ENCODE data around the gene ZSWIM6.

ZSWIM6 gene

DNA sequence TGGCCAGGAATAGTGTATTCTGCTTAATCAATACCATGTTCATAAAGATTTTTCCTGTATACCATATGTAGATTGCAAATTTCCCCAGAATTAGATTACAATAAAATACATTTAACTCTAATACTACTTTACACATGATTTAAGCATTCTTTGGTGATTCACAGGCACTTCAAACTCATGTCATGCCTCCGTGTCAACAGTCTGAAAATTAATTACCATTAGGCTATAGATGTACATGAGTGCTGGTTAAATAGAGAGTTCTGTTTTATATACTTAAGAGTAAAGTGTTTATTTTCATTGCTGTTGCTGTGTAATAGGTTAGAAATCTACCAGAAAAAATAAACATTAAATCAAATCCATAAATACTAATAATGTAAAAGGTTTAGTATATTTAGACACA lies 159.8 kb downstream of the ZSWIM6 start:
- no peak for DNase-seq

DNA sequence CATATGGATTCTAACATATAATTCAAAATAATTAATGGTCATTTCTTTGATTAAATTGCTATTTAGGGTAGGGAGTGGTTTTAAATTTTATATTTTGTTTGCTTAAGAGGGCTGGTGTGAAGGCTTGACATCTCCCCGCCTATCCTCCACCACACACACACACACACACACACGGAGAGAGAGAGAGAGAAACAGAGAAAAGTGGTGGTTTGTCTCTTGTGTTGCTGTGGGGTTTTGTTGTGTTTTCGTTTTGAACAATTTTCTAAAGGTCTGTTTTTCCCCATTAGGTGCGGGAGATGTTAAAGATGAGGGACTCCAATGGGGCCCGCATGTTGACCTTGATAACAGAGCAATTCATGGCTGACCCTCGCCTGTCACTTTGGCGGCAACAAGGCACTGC lies 161.9 kb downstream of the ZSWIM6 start:
- DNase-seq: no peak

DNA sequence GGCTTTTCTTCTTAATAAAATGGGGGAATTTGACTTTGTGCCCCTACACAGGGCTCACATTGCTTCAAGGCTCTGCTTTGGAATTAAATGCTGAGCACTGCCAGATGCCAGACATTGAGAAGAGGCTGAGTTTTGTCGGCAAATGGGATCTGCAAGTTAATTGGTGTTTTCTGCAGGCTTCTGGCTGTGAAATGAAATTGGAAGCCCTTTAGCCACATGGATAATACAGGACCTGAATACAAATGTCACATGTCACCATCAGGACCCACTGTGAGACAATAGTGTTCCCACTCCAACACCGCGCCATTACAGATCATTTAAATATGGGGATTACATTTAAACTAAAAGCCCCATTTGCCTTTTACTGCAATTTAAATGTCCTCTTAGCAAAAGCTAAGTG lies 164.4 kb downstream of the ZSWIM6 start:
- no peak for DNase-seq

DNA sequence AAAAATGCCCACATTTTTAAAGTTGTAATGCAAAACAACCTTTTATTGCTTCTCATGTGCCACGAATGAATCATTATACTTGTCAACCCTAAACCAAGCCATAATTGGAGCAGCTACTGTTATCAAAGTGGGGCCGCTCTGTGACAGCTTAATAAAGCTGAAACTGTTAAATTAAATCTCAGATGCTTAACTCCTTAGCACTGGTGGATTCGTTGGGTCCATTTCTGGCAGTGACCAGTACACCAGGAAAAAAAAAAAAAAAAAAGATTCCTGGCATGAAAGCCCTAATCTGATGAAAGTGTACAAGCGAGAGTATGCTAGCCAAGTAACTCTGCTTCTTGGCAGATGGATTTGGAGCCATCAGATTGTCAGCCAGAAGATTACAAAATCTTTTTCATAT lies 164.8 kb downstream of the ZSWIM6 start:
- no peak for DNase-seq

DNA sequence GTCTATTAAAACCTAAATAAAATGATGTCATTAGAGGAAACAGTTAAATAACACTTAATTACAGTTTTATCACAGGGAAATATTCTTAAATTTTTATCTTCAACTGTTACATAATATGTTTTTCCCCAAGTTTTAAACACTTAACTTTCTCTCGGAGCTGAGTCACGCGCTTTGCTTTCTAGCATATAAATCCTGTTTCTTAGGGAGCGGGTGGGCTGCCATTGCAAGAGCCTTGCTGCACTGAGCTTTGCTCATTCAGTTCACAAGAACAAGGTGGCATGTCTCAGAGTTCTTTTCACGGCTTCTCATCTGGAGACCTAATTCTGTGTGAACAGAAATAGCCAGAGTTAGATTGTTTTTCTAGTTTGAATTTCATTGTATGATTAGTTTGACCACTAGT lies 166.1 kb downstream of the ZSWIM6 start:
- no peak for DNase-seq

DNA sequence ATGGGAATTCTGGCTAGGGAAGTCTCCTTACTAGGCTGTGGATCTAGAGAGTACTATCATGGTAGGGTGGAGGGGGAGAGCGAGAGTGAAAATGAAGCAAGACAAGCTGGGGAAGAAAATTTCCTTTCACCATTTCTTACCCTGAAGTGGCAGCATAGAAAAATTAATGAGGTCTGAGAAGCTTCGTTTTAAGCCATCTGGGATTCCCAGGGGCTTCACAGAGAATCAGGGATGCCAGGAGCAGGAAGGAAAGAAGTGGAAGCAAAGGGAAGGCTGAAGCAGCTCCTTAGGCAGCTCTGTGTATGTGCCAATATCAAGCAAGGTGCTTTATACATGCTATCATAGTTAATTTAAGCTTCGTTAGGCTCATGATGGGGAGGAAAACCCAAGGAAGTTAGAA lies 169.9 kb downstream of the ZSWIM6 start:
- no peak for DNase-seq

DNA sequence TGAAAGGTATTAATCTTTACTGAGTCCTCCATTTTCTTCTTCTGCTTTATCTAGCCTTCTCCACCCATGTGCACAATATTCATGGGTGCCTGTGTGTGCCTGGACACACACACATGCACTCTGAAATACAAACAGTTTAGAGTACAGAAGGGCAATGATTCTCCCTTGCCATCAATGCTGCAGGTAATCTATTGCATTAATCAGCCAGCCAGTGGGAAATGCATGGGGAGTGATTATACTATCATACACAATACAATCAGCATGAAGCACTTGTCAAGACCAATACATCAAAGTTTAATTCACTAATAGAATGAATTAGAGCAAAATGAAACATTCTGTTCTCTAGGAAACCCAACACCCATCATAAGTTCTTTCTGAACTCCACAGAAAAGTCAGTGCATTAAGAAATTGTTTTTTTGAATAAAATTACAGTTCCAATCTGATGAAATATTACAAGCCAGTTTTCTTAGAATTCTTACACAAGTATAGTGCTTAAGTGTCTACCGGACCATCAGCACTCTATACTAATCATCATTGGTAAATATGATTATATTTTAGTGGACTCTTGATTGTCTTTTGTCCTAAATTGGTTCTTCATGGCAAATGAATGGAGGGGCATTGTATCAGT lies 172.2 kb downstream of the ZSWIM6 start:
- DNase-seq: no peak

DNA sequence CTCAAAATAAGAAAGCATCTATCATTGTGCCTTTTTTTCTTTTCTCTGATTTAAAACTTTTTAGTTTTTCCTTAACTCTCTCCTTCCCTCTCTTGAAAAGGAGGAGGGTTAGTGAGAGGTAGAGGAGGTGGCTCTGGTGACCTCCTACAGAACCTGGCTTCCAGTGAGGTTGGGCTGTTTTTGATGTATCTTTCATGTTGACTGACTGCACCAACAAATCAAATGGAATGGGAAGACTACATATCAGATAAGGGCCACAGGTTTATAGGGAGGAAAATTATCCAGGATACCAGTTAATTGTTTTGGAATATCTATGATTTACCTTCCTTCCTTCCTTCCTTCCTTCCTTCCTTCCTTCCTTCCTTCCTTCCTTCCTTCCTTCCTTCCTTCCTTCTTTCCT lies 173.2 kb downstream of the ZSWIM6 start:
- no peak for DNase-seq

DNA sequence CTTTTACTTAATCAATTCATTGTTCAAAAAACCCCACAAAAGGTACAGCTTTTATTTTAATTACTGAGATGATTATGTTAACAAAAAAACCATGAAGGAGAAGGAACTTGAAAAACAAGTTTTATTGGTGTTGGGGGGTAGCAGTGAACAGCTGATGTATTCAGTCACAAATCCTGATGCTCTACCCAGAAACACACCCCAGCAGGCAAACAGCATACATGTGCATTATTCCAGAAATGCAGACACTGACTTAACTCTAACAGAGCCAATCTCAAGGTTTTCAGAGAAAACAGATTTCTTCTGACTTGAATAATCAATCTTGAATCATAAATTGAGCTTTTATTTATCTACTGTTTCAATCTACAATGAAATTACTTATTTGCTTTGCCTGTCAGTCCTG lies 175.2 kb downstream of the ZSWIM6 start:
- no peak for DNase-seq

DNA sequence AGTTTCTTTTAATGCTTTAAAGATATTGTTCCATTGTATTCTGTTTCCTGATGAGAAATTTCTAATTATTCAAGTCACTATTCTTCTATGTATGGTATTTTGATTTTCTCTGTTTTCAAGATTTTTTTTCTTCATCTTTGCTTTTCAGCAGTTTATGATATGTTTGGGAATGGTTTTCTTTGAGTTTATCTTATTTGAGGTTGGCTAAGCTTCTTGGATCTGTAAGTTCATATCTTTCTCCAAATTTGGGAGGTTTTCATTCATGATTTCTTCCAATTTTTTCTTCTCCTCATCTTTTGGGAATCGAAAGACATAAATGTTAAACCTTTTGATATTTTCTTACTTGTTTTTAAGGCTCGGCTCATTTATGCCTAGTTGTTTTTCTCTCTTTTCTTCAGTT lies 184.9 kb downstream of the ZSWIM6 start:
- DNase-seq: no peak

DNA sequence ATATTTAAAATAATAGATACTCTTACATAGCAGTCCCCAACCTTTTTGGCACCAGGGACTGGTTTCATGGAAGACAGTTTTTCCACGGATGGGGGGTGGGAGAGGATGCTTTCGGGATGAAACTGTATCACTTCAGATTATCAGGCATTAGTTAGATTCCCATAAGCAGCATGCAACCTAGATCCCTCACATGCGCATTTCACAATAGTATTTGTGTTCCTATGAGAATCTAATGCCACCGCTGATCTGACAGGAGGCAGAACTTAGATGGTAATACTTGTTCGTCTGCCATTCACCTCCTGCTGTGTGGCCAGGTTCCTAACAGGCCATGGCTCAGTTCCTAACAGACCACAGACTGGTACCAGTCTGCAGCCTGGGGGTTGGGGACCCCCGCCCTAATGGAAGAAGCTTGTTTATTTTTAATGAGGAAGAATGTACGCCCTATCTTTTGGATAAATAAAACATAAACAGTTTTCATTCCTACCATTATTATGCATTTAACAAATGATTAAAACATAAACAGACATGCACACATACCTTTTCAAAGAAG lies 187.7 kb downstream of the ZSWIM6 start:
- DNase-seq: no peak

DNA sequence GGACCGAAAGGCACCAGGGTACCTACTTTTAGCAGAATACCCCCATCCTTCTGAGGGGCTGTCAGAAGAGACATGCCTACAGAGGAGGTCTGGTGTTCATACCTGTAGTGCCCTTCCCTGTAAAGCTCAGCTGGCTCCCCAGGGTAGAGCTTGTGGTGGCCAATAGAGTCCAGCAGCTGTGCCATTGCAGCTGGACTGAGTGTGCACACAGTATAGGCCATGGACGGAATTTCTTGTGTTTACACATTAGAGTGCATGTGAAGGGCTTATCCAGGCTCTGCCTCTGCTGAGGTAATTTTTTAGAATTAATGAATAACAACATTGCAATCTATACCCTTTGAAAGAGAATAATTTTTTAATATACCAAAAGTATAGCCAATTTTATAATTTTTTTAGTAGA lies 191.0 kb downstream of the ZSWIM6 start:
- DNase-seq: no peak

DNA sequence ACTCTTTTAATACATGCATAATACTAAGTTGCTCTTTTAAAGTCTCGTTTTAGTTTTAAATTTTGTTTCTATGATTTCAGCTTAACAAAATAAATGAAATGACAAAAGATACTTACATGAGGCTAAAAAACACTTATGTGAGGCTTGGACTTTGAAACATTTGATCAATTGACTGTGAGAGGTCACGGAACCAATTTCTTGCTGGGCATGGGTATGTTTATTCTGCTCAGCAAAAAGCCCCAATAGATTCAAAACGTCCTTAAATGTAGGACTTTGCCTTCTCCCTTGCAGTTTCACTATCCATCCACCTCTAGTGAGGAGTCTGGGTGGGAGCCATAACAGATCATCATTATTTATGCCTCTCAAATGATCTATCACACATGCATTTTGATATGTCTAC lies 191.9 kb downstream of the ZSWIM6 start:
- no peak for DNase-seq

DNA sequence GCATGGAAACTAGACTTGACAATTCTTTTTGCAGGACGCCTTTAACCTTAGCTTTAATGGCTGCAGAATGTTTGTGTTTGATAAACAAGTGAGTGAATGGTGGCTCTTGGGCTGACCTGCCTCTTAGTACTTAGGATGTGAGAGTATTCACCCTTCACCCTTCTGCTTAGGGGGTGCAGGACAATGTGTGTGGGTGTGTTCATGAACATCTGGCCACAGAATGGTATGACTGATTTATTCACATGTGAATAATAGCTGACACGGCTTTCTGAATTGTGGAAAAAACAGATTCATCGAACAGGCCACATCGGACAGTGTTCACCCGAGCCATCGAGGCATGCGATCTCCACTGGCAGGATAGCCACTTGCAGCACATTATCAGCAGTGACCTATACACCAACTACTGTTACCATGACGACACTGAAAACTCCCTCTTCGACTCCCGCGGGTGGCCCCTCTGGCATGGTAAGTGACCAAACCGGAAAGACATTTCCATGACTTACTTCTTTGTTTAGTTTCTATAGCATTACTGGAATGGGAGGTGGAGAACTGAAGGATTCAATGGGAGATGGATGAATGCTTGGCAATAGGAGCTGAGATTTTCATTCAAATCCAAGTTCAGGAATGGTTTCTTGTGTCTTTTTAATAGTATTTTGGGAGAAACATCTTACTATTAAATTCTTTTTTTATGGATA lies 193.6 kb downstream of the ZSWIM6 start:
- DNase-seq: no peak

DNA sequence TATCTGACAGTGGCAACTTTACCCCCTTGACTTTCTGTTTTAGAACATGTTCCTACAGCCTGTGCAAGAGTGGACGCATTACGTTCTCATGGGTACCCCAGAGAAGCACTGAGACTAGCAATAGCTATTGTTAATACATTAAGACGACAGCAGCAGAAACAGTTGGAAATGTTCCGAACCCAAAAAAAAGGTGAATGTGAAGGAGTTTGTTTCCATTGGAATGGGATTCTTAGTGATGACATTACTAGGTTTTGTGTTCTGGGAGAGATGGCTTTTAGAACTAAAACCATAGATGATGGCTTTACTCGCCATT lies 194.1 kb downstream of the ZSWIM6 start:
- no peak for DNase-seq

DNA sequence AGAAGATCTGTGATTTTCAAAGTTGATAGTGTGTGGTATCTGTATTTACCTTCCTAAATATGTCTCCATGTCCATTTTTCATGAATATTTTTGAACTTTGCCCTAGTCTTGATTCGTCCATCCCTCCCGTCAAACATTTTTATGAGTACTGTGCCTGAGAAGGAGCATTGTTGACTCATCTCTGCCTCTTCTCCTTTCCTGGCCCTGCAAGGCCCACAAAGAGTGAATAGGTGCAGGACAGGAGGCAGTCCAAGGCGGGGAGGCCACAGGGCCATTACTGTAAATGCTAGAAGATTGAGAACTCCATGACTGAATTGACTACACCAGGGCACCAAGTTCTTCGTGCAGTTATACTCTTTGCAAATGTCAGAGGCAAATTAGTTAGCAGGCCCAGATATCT lies 200.9 kb downstream of the ZSWIM6 start:
- no peak for DNase-seq

DNA sequence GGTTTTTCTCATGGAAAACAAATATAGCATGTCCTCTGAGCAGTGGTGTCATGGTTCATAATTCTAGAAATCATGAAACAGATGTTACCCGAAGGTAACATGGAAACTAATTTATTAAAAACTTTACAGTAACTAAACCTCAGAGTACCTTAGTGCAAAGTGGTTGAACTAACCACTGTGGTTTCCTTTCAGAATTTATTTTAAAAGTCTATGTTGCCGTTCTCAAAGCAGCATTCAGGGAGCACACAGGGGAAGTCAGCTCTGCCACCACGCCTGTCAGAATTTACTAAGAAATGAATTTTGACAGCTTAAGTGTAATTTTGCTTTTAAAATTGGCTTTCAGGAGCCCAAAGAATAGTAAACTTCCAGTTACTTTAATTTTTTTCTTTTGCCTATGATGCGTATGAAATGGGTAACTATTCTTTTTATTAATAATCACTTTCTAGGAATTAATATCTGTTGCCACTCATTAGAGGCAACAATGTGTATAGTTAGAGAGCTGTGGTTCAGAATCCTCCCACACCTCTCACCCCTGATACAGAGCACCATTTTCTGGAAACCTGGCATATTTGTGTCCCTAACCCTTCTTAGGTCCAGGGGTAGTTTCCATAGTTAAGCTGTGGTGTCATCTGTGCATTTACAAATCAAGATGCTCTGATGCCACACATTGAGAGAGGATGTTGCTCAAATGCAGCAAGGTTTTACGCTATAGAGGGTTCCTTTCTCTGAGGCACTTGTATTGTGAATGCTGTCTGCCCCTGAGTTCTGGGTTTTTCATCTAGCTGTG lies 202.6 kb downstream of the ZSWIM6 start:
- DNase-seq: no peak

DNA sequence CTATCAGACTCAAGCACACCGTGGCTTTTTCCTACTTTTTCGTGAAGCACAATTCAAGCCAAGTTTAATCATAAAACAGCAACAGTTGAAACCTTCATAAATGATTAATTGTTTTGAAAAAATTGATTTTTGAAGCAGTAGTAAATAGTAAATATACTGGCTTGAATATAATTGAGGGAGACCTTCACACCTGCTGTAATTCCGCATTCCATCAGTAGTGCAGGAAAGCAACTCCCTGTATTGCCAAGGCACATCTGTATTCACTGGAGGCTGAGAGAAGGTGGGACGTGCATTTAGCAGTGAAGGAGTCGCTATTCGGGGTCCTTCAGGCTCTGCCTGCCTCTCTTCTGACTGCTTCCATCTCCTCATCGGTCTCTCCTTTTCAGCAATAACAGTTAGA lies 203.8 kb downstream of the ZSWIM6 start:
- no peak for DNase-seq

DNA sequence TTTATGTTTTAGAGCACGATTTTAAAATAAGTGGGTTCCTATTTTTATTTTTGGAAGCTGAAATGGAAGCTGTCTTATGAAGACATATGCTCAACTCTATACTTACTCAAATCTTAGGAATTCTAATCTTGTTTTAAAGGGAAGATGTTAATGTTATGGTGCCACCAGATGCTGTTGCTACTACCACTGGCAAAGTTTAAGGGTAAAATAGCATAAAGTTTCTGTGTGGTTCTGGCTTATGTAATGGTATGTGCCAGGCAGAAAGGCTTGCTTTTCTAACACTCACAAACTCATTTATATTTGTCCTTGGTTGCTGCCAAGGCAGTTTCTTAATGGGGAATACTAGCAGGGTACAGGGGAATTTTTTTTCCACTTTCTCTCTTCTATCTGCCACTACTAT lies 204.9 kb downstream of the ZSWIM6 start:
- no peak for DNase-seq

DNA sequence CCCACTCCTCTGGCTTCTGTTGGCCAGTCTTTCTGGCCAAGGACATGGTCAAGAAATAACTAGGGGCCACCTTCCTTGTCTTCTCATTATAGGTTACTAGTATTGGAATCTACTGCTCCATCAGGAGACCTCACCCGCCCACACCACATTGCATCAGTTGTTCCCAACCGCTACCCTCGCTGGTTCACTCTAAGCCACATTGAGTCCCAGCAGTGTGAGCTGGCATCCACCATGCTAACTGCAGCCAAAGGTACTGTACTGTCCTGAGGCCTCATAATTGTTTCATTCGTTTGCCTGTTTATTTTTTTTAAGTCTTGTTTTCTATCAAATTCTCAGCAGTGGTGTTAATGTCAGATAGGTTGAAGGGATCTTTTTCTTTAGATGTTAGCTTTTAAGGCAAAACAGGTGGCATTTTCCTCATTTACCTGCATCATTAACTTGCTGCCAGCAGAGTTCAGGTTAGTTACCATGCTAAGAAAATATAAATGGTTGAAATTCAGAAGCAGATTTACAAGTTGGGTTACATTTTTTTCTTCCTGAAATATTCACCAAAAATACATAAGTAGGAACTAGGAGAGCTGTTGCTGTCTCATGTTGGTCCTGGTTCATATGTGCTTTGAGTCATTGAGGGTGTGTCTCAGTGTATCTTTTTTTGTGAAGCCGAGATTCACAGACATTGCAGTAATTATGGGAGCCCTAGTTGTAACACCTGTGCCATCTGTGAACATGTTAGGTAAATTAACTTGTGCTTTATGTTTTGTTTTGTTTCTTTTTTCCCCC lies 206.9 kb downstream of the ZSWIM6 start:
- DNase-seq: no peak

DNA sequence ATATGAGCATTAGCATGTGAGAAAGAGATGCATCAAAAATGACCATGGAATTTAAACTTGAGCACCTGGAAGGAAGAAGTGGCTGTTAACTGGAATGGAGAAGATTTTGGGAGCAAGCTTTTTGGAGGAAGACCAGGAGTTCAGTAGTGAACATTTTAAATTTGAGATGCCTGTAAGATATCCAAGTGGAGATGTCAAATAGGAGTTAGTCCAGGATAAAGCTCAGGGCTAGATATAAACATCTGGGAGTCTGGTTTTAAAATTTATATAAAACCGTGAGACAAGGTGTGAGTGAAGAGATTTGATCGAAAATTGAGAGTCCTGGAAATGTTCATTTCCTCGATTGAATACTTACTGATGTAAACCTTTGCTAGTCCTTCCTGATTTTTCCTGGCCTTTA lies 217.5 kb downstream of the ZSWIM6 start:
- DNase-seq: no peak

DNA sequence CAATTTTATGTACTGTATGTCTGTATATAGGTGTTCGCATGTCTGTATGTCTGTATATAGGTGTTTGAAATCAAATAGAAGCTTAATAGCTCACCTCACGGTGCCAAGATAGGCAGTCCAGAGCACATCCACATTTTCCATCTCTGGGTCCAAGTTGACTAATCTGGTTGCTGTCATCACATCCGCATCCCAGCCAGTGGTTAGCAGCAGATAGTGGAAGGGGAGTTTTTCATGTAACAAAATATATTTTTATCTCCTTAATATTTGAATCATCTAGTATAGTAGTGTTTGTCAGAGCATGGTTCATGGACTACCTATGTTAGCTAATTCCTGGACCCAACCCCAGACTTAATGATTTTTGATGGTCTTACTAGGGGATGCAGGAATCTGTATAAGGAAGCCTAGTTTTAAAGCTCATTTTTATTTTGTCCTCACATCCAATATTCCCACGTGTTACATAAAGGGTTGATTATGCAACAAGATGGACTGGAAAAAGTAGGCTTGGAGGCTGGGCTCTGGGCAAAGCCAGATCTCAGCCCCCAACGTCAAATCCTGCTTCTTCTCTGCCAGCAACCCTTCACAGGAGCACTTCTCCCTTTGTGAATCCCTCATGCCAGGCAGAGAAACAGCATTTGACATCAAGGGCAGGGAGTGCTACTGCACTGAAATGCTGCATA lies 219.7 kb downstream of the ZSWIM6 start:
- DNase-seq: no peak

DNA sequence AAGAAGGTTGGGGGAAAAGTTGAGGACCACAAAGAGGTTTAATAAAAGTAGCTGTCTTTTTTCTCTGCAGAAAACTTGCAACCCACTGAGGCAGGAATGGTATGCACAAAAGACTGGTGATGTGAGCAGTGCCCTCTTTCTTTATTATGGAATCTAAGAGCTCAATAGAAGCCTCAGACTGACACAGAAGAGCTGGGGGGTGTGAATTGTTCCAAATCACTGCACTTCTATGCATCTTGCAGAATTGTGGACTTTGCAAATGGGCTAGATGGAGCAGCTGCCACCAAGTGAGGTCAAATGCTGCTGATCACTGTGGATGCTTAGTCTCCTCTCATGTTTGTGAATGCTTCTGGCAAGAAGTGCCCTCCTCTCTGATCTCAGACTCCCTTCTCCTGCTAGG lies 227.1 kb downstream of the ZSWIM6 start:
- DNase-seq: no peak

Measured in left hindlimb (tissue), 1 donor.